Calu3 (cell line): ENCODE results near the gene EML6. TPM values are rescaled to one million over a fixed set of nuclear protein-coding genes. Genes with fewer than 3 reads are reported as not detected.

Experiments
- BruUV-seq: library from RNA; stranded (reverse); fragments of 400-500 nt; replicated peaks from 2 replicates; lab custom pipeline; 2021; lab: Mats Ljungman, UMichigan
- CTCF ChIA-PET: fragments of 300-600 bp; sonication (Branson Sonifier 250); formaldehyde crosslinking; loops from one replicate; lab custom pipeline; 2022; ENCODE audit warnings: antibody characterized with exemption; lab: Charles Lee
- DNase-seq: peaks from one replicate; pipeline ENCODE4 v3.0.0; 2022
- H3K27ac Mint-ChIP-seq: one replicate; pipeline ENCODE4 v1.8.0; 2022; ENCODE audit warnings: mixed read lengths; ENCODE audit not compliant: unreplicated experiment
- H3K27me3 Mint-ChIP-seq: one replicate; pipeline ENCODE4 v1.8.0; 2022; ENCODE audit warnings: mixed read lengths; ENCODE audit not compliant: unreplicated experiment
- H3K36me3 Mint-ChIP-seq: one replicate; pipeline ENCODE4 v1.8.0; 2022; ENCODE audit warnings: mild to moderate bottlenecking, moderate library complexity, mixed read lengths; ENCODE audit not compliant: insufficient read depth, unreplicated experiment
- H3K4me1 Mint-ChIP-seq: one replicate; pipeline ENCODE4 v1.8.0; 2022; ENCODE audit warnings: mild to moderate bottlenecking, low read depth, mixed read lengths; ENCODE audit not compliant: unreplicated experiment
- H3K4me3 Mint-ChIP-seq: one replicate; pipeline ENCODE4 v1.8.0; 2022; ENCODE audit warnings: mild to moderate bottlenecking, low read depth, moderate library complexity, mixed read lengths; ENCODE audit not compliant: unreplicated experiment
- H3K9me3 Mint-ChIP-seq: one replicate; pipeline ENCODE4 v1.8.0; 2022; ENCODE audit warnings: low read depth, mixed read lengths; ENCODE audit not compliant: unreplicated experiment
- intact Hi-C: fragments of 100-400 bp; cut with micrococcal nuclease; formaldehyde crosslinking; loops from one replicate; pipeline ENCODE4 v1.10.0; 2022; ENCODE audit not compliant: unreplicated experiment
- total RNA-seq: library from RNA; stranded (reverse); gene quantifications from 2 replicates; pipeline ENCODE4 v1.2.3, GENCODE V29; 2022
- TF ChIP-seq, protein P1 (sequence below): fragments of 200-600 bp; IDR thresholded peaks from one replicate; pipeline ENCODE4 v1.8.0; 2022; ENCODE audit warnings: antibody characterized with exemption; ENCODE audit not compliant: unreplicated experiment

Gene EML6
- total RNA-seq, 1 experiment from 2014 or later, result 0.45 TPM

GRCh38 chr2:54845514-54845913 is 122.1 kb downstream of the EML6 start:
- CTCF ChIA-PET, result no interaction called here
- H3K4me1 Mint-ChIP-seq, result no peaks in the 10 kb centered on the region
- BruUV-seq, result no TSS peak

GRCh38 chr2:54850171-54851122 is 127.0 kb downstream of the EML6 start:
- TF ChIP-seq, protein P1, sequence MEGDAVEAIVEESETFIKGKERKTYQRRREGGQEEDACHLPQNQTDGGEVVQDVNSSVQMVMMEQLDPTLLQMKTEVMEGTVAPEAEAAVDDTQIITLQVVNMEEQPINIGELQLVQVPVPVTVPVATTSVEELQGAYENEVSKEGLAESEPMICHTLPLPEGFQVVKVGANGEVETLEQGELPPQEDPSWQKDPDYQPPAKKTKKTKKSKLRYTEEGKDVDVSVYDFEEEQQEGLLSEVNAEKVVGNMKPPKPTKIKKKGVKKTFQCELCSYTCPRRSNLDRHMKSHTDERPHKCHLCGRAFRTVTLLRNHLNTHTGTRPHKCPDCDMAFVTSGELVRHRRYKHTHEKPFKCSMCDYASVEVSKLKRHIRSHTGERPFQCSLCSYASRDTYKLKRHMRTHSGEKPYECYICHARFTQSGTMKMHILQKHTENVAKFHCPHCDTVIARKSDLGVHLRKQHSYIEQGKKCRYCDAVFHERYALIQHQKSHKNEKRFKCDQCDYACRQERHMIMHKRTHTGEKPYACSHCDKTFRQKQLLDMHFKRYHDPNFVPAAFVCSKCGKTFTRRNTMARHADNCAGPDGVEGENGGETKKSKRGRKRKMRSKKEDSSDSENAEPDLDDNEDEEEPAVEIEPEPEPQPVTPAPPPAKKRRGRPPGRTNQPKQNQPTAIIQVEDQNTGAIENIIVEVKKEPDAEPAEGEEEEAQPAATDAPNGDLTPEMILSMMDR, result no peak
- H3K36me3 Mint-ChIP-seq, result no peaks in the 10 kb centered on the region
- no TSS peak for BruUV-seq
- intact Hi-C loops, result no loop called here
- H3K9me3 Mint-ChIP-seq, result no peaks in the 10 kb centered on the region
- H3K27me3 Mint-ChIP-seq, result no peaks in the 10 kb centered on the region
- H3K4me1 Mint-ChIP-seq, result no peaks in the 10 kb centered on the region
- H3K4me3 Mint-ChIP-seq, result no peak overlapping the region
- no peak for DNase-seq
- CTCF ChIA-PET, result no interaction called here
- H3K27ac Mint-ChIP-seq, result no peak overlapping the region

More at GRCh38 chr2:54845514-54845913, 122.1 kb downstream of the EML6 start:
- no peak overlapping the region for H3K4me3 Mint-ChIP-seq
- TF ChIP-seq, protein P1, result no peak
- no peaks in the 10 kb centered on the region for H3K36me3 Mint-ChIP-seq
- H3K27me3 Mint-ChIP-seq, result no peaks in the 10 kb centered on the region
- no peak for DNase-seq
- H3K27ac Mint-ChIP-seq, result no peak overlapping the region
- intact Hi-C loops, result no loop called here
- H3K9me3 Mint-ChIP-seq, result no peaks in the 10 kb centered on the region

- Mint-ChIP-seq H3K27ac (no peak overlapping the region), H3K4me1 (no peaks in the 10 kb centered on the region), H3K27me3 (no peaks in the 10 kb centered on the region), H3K9me3 (no peaks in the 10 kb centered on the region), H3K36me3 (no peaks in the 10 kb centered on the region), H3K4me3 (no peak overlapping the region)
- CTCF ChIA-PET, result interaction anchor here (0.6 kb wide), 1 partner anchor 100 kb away, joined by 4 read pairs; no protein-coding TSS in a partner anchor
- intact Hi-C loops, result no loop called here
- no TSS peak for BruUV-seq
- no peak for DNase-seq
- TF ChIP-seq, protein P1, result no peak
These were observed 130.3 kb downstream of the EML6 start for GRCh38 chr2:54853616-54854310.

GRCh38 chr2:54855434-54855833 is 132.0 kb downstream of the EML6 start:
- intact Hi-C loops, result no loop called here
- Mint-ChIP-seq H3K36me3 (no peaks in the 10 kb centered on the region), H3K9me3 (no peaks in the 10 kb centered on the region), H3K4me1 (peaks cover 4% of the 10 kb centered on the region), H3K27ac (no peak overlapping the region), H3K27me3 (no peaks in the 10 kb centered on the region), H3K4me3 (no peak overlapping the region)
- TF ChIP-seq, protein P1, result no peak
- no peak for DNase-seq
- BruUV-seq, result no TSS peak
- CTCF ChIA-PET, result no interaction called here
